Cardiac muscle cell (in vitro differentiated cells and primary cell): ENCODE measurements around the gene NFATC2IP. TPM values are rescaled to one million over a fixed set of nuclear protein-coding genes. Genes with fewer than 3 reads are reported as not detected.

Experiments used
- DNase-seq, 2 donors: peaks; one replicate each; pipeline versions ENCODE4 v3.0.0 to v3.0.0-alpha.2; 2010 to 2017; ENCODE audit warnings: low read depth in 1 of 2, low spot score in 1 of 2
- H3K27ac ChIP-seq: fragments of 200-600 bp; sonication (generic); 2 replicates; pipeline ENCODE4 v1.5.1; 2016
- H3K27me3 ChIP-seq: fragments of 200-600 bp; sonication (generic); 2 replicates; pipeline ENCODE4 v1.6.0; 2016; ENCODE audit warnings: control low read depth
- H3K36me3 ChIP-seq: fragments of 200-600 bp; sonication (generic); 2 replicates; pipeline ENCODE4 v1.5.1; 2016; ENCODE audit warnings: control low read depth
- H3K4me1 ChIP-seq: fragments of 200-600 bp; sonication (generic); 2 replicates; pipeline ENCODE4 v1.8.1; 2017; ENCODE audit warnings: low read depth, mild to moderate bottlenecking, mixed run types
- H3K4me3 ChIP-seq: fragments of 200-600 bp; sonication (generic); 2 replicates; pipeline ENCODE4 v1.5.1; 2016; ENCODE audit warnings: mild to moderate bottlenecking
- H3K9me3 ChIP-seq: fragments of 200-600 bp; sonication (generic); 2 replicates; pipeline ENCODE4 v1.5.1; 2017; ENCODE audit warnings: low read depth, mild to moderate bottlenecking, control low read depth
- polyA plus RNA-seq: library from polyadenylated mRNA; unstranded; fragments of >200 nt; fragmentation: Nextera tagmentation; extraction: Ambion mirVana; gene quantifications from 2 replicates; pipeline ENCODE4 v1.2.1, GENCODE V29; 2016
- total RNA-seq: library from RNA; depleted of rRNA; stranded (reverse); fragments of >200 nt; gene quantifications from 2 replicates; pipeline ENCODE4 v1.2.3, GENCODE V29; 2016
- TF ChIP-seq, protein P1 (sequence below): IDR thresholded peaks from 2 replicates; pipeline ENCODE4 v1.5.1; 2012; ENCODE audit warnings: low read depth, mild to moderate bottlenecking, low read length

The NFATC2IP gene
- total and polyA plus RNA-seq, 2 experiments from 2014 or later = 46.5 to 71.6 TPM

- TF ChIP-seq, protein P1, sequence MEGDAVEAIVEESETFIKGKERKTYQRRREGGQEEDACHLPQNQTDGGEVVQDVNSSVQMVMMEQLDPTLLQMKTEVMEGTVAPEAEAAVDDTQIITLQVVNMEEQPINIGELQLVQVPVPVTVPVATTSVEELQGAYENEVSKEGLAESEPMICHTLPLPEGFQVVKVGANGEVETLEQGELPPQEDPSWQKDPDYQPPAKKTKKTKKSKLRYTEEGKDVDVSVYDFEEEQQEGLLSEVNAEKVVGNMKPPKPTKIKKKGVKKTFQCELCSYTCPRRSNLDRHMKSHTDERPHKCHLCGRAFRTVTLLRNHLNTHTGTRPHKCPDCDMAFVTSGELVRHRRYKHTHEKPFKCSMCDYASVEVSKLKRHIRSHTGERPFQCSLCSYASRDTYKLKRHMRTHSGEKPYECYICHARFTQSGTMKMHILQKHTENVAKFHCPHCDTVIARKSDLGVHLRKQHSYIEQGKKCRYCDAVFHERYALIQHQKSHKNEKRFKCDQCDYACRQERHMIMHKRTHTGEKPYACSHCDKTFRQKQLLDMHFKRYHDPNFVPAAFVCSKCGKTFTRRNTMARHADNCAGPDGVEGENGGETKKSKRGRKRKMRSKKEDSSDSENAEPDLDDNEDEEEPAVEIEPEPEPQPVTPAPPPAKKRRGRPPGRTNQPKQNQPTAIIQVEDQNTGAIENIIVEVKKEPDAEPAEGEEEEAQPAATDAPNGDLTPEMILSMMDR = no peak
Observed at GRCh38 chr16:29011112-29011511, 60.4 kb downstream of the NFATC2IP start.

DNA sequence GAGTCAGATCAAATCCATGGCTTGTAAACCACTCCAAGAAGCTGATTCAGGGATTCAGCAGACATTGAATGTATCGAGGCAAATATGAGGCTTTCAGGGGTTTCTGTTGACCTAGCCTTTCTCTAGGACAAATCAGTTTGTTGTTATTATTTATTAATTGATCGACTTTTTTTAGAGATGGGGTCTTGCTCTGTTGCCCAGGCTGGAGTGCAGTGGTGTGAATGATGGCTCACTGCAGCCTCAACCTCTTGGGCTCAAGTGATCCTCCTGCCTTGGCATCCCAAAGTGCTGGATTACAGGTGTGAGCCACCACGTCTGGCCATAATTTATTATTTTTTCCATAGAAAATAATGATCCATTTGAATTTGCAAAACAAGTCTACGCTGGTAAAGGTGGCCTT is 61.1 kb downstream of the NFATC2IP start:
- DNase-seq = no peak
- no peak overlapping the region for H3K27ac ChIP-seq
- TF ChIP-seq, protein P1 = no peak

More at GRCh38 chr16:29011112-29011511, 60.4 kb downstream of the NFATC2IP start:
- Histone ChIP-seq H3K27me3 (no peaks in the 10 kb centered on the region), H3K4me1 (no peaks in the 10 kb centered on the region), H3K27ac (no peak overlapping the region), H3K36me3 (no peaks in the 10 kb centered on the region), H3K9me3 (no peaks in the 10 kb centered on the region), H3K4me3 (no peak overlapping the region)
- DNase-seq = no peak

GRCh38 chr16:29012913-29013553 is 62.3 kb downstream of the NFATC2IP start:
- Histone ChIP-seq H3K27me3 (no peaks in the 10 kb centered on the region), H3K4me3 (no peak overlapping the region), H3K4me1 (no peaks in the 10 kb centered on the region), H3K27ac (no peak overlapping the region), H3K9me3 (no peaks in the 10 kb centered on the region), H3K36me3 (no peaks in the 10 kb centered on the region)
- no peak for DNase-seq
- TF ChIP-seq, protein P1 = no peak

More for the DNA sequence above, 61.1 kb downstream of the NFATC2IP start:
- no peaks in the 10 kb centered on the region for H3K9me3 ChIP-seq
- no peaks in the 10 kb centered on the region for H3K4me1 ChIP-seq
- no peaks in the 10 kb centered on the region for H3K27me3 ChIP-seq
- no peak overlapping the region for H3K4me3 ChIP-seq
- no peaks in the 10 kb centered on the region for H3K36me3 ChIP-seq

GRCh38 chr16:29014561-29015069 is 63.9 kb downstream of the NFATC2IP start:
- no peaks in the 10 kb centered on the region for H3K9me3 ChIP-seq
- H3K27me3 ChIP-seq = no peaks in the 10 kb centered on the region
- no peaks in the 10 kb centered on the region for H3K36me3 ChIP-seq
- H3K4me3 ChIP-seq = no peak overlapping the region
- no peaks in the 10 kb centered on the region for H3K4me1 ChIP-seq
- TF ChIP-seq, protein P1 = no peak
- DNase-seq = no peak
- no peak overlapping the region for H3K27ac ChIP-seq

Other genes with a start within 250 kb of the NFATC2IP start
- 287 and 310 TPM in 2 replicates for gene EIF3C, start 239.5 kb upstream of the NFATC2IP start, total RNA-seq
- gene EIF3C, start 239.5 kb upstream of the NFATC2IP start, polyA plus RNA-seq = 381 and 388 TPM in 2 replicates
- gene NPIPB9, start 199.2 kb upstream of the NFATC2IP start, total RNA-seq = 1.2 and 1.5 TPM in 2 replicates
- 1.8 and 2.1 TPM in 2 replicates for gene NPIPB9, start 199.2 kb upstream of the NFATC2IP start, polyA plus RNA-seq
- gene ATXN2L, start 127.9 kb upstream of the NFATC2IP start, total RNA-seq = 70.9 and 81.2 TPM in 2 replicates
- 116 and 129 TPM in 2 replicates for gene ATXN2L, start 127.9 kb upstream of the NFATC2IP start, polyA plus RNA-seq
- gene TUFM, start 104.6 kb upstream of the NFATC2IP start, total RNA-seq = 220 and 225 TPM in 2 replicates
- 305 and 359 TPM in 2 replicates for gene TUFM, start 104.6 kb upstream of the NFATC2IP start, polyA plus RNA-seq
- 79.5 and 92.0 TPM in 2 replicates for gene SH2B1, start 87.1 kb upstream of the NFATC2IP start, total RNA-seq
- gene SH2B1, start 87.1 kb upstream of the NFATC2IP start, polyA plus RNA-seq = 37.7 and 41.1 TPM in 2 replicates
- 2.6 and 2.7 TPM in 2 replicates for gene ATP2A1, start 72.4 kb upstream of the NFATC2IP start, total RNA-seq
- gene ATP2A1, start 72.4 kb upstream of the NFATC2IP start, polyA plus RNA-seq = 2.6 and 5.0 TPM in 2 replicates
- gene RABEP2, start 25.7 kb upstream of the NFATC2IP start, total RNA-seq = 74.0 and 87.3 TPM in 2 replicates
- 30.8 and 34.4 TPM in 2 replicates for gene RABEP2, start 25.7 kb upstream of the NFATC2IP start, polyA plus RNA-seq
- 0.07 and 1.1 TPM in 2 replicates for gene CD19, start 19.0 kb upstream of the NFATC2IP start, total RNA-seq
- gene CD19, start 19.0 kb upstream of the NFATC2IP start, polyA plus RNA-seq = 1.3 TPM in 1 of 2 replicates, not detected in the other
- 54.4 and 69.8 TPM in 2 replicates for gene SPNS1, start 23.8 kb downstream of the NFATC2IP start, total RNA-seq
- gene SPNS1, start 23.8 kb downstream of the NFATC2IP start, polyA plus RNA-seq = 80.2 and 98.9 TPM in 2 replicates
- gene LAT, start 34.1 kb downstream of the NFATC2IP start, total RNA-seq = 1.2 and 1.5 TPM in 2 replicates
- 0.56 and 0.83 TPM in 2 replicates for gene LAT, start 34.1 kb downstream of the NFATC2IP start, polyA plus RNA-seq